ENCODE results near the gene COQ10A. TPM values are rescaled to one million over a fixed set of nuclear protein-coding genes. Genes with fewer than 3 reads are reported as not detected.
A peak's percentile ranks its signal among the peaks of the same experiment; 100 is the strongest.

Gene COQ10A
- total and polyA plus RNA-seq, 9 of the 15 experiments (the other 6 are each of a cell fraction or from before 2014, with no cell fraction given) = 3.1 to 26.4 (median 12.7) TPM

DNA sequence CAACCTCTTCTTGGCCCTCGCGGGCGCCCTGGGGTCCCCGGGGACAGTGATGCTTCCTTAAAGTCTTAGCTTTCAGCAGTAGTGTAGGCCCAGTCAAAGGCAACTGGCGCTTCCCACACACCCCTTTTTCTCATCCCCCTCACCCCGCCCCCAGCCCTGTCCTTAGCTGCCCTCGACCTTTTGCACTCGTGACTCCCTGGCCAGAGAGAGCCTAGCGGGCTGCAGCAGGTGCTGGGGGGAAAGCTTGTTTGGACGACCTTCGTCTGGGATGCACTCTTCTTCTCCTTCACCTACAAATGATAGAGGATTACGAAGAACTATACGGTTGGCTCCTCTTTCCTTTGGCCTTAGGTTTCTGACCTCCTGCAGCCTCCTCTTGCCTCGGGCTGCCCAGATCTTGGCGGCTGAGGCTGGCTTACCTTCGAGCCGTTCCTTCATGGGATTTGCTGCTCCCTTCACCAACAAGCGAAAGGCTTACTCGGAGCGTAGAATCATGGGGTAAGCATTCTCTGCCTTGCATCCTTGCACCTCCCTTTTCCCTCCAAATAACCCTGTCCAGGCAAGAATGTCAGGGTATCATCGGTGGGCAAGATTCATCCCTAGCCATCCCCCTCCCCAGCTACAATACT, 815 bp downstream of the COQ10A start:
- CTCF ChIA-PET (ENCODE audit: low intra/inter-chr PET ratio) = interaction anchor here (0.8 kb wide), 1 partner anchor 75 kb away, joined by 4 read pairs; no protein-coding TSS in a partner anchor
- no peak for FAIRE-seq
- Histone ChIP-seq H3K9me3 (replicated peaks; ENCODE audit: control insufficient read depth, insufficient read depth, low read depth, low read length) (no peaks in the 10 kb centered on the region), H3K9ac (ENCODE audit: insufficient read depth in 1 of 2, low read depth in 2 of 2, low read length in 2 of 2) (peak overlapping the region; percentile 71 to 87), H3K4me3 (peak overlapping the region; percentile 67), H3K27ac (ENCODE audit: extremely low read depth, low read depth, low read length) (peak overlapping the region; percentile 77; the same call in 2 of the 3 replicates), H3K27me3 (ENCODE audit: control insufficient read depth in 2 of 2, insufficient read depth in 2 of 2, low read length in 2 of 2) (no peaks in the 10 kb centered on the region), H3K79me2 (ENCODE audit: control insufficient read depth, insufficient read depth, low read length) (no peaks in the 10 kb centered on the region), H3K36me3 (ENCODE audit: control insufficient read depth, insufficient read depth, low read length) (peaks cover 33% of the 10 kb centered on the region), H2AFZ (ENCODE audit: low read depth, low read length) (peak overlapping the region; percentile 94), H3K4me1 (replicated peaks in 1 of 2; ENCODE audit: control insufficient read depth in 2 of 2, insufficient read depth in 2 of 2, low read length in 2 of 2) (peaks cover 11 to 19% of the 10 kb centered on the region in 2 experiments; a peak in 4 of 5 replicates), H3K9me1 (ENCODE audit: control insufficient read depth, insufficient read depth, low read length) (no peaks in the 10 kb centered on the region), H4K20me1 (replicated peaks; ENCODE audit: control insufficient read depth, insufficient read depth, low read length) (no peaks in the 10 kb centered on the region), H3K4me2 (ENCODE audit: insufficient read depth, low read length) (peak overlapping the region; percentile 88)
- ATAC-seq = peak; percentile 21
- DNase-seq (ENCODE audit: extremely low read depth in 1 of 4, low spot score in 3 of 4) = peak; percentile 52 to 55 (median 52)
- in situ Hi-C loops (cut with MboI) = no loop called here
- POLR2A ChIA-PET = interaction anchor here (0.7 to 3.3 kb wide), 9 partner anchors 9 to 150 kb away, joined by 3 to 25 read pairs (median 6); partner anchors contain the start of genes ANKRD52, IL23A, RNF41 and SMARCC2
- BruUV-seq (replicated peaks) = no TSS peak
- 34% methylated on average over 20 of the region's 21 CpGs for whole genome bisulfite sequencing (ENCODE audit: insufficient coverage, low coverage, missing lambda C conversion rate)
- intact Hi-C loops (cut with micrococcal nuclease) = loop anchor here (2.0 kb wide), 2 partner anchors 33 to 43 kb away; partner anchors contain the start of genes CS and NABP2
- peak; percentile 94 for TF ChIP-seq THRA (IDR thresholded peaks at IDR 0.05)
- TF ChIP-seq ZNF140 (CRISPR knock-in tag; IDR thresholded peaks at IDR 0.05) = no peak
- TF ChIP-seq NCOR1 (IDR thresholded peaks at IDR 0.05) = peak; percentile 8; the same call in 1 of the 2 replicates
- 0 out of 2 replicates have a peak, but pooled peaks have one; percentile 34 for TF ChIP-seq ELF1 (tag; IDR thresholded peaks at IDR 0.05)
- TF ChIP-seq ATF1 (CRISPR knock-in tag; IDR thresholded peaks at IDR 0.05) = no peak
- TF ChIP-seq ATF1 (tag; IDR thresholded peaks at IDR 0.05) = no peak
- TF ChIP-seq ARID1B (IDR thresholded peaks at IDR 0.05) = no peak
- TF ChIP-seq ZNF699 (CRISPR knock-in tag; IDR thresholded peaks at IDR 0.05; ENCODE audit: insufficient replicate concordance) = no peak
- TF ChIP-seq, protein P1, sequence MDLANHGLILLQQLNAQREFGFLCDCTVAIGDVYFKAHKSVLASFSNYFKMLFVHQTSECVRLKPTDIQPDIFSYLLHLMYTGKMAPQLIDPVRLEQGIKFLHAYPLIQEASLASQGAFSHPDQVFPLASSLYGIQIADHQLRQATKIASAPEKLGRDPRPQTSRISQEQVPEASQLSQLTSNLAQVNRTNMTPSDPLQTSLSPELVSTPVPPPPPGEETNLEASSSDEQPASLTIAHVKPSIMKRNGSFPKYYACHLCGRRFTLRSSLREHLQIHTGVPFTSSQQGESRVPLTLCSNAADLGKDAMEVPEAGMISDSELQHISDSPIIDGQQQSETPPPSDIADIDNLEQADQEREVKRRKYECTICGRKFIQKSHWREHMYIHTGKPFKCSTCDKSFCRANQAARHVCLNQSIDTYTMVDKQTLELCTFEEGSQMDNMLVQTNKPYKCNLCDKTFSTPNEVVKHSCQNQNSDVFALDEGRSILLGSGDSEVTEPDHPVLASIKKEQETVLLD (IDR thresholded peaks at IDR 0.05) = peak; percentile 10; the same call in 1 of the 2 replicates
- no peak for TF ChIP-seq DACH1 (IDR thresholded peaks at IDR 0.05; ENCODE audit: partially characterized antibody)
- no peak for TF ChIP-seq MCM3 (IDR thresholded peaks at IDR 0.05)
- TF ChIP-seq CEBPB (tag; IDR thresholded peaks at IDR 0.05) = no peak
- TF ChIP-seq ZNF324 (CRISPR knock-in tag; IDR thresholded peaks at IDR 0.05) = no peak
- TF ChIP-seq ZNF589 (CRISPR knock-in tag; IDR thresholded peaks at IDR 0.05; ENCODE audit: low read depth) = no peak
- TF ChIP-seq NR2C1 (IDR thresholded peaks at IDR 0.05) = peak; percentile 64
- TF ChIP-seq NR2C1 (tag; IDR thresholded peaks at IDR 0.05) = no peak; the same call in 1 of the 2 replicates
- TF ChIP-seq RFX7 (CRISPR knock-in tag; IDR thresholded peaks at IDR 0.05) = no peak
- no peak for TF ChIP-seq HNRNPK (IDR thresholded peaks at IDR 0.05; ENCODE audit: low read depth, low read length, poor library complexity, severe bottlenecking)
- no peak for TF ChIP-seq MED1 (CRISPR knock-in tag; IDR thresholded peaks at IDR 0.05; ENCODE audit: borderline replicate concordance)
- TF ChIP-seq MCM7 (IDR thresholded peaks at IDR 0.05) = no peak
- no peak for TF ChIP-seq ZNF830 (CRISPR knock-in tag; IDR thresholded peaks at IDR 0.05)
- TF ChIP-seq PHF20 (IDR thresholded peaks at IDR 0.05; ENCODE audit: partially characterized antibody) = no peak
- no peak for TF ChIP-seq ZNF57 (CRISPR knock-in tag; IDR thresholded peaks at IDR 0.05)
- TF ChIP-seq KDM4B (IDR thresholded peaks at IDR 0.05; ENCODE audit: borderline replicate concordance in 2 of 2, low read depth in 1 of 2) = no peak

Data from K562 (cell line).